Dermis blood vessel endothelial cell (primary cell): ENCODE results near the gene ASB14. TPM values are rescaled to one million over a fixed set of nuclear protein-coding genes. Genes with fewer than 3 reads are reported as not detected.
A peak's percentile ranks its signal among the peaks of the same experiment; 100 is the strongest.
"Not testable (repeated sequence)": the region's sequence is repeated elsewhere in the genome, so short reads cannot be mapped to it uniquely, and the experiment has no call there.

Experiments used
- DNase-seq: peaks from one replicate; pipeline ENCODE4 v3.0.0; 2010
- total RNA-seq: library from RNA; depleted of rRNA; stranded (reverse); fragments of >200 nt; gene quantifications from 2 replicates; pipeline ENCODE4 v1.2.3, GENCODE V29; 2014

The ASB14 gene
- not detected in 2 replicates for total RNA-seq

- no peak for DNase-seq
Observed at GRCh38 chr3:57292159-57292896, at the start of gene ASB14. Gene ASB14 (minus strand): TSS chr3:57292685. CDS start chr3:57292033, 652 bp downstream.

- DNase-seq = not testable (repeated sequence)
Observed at GRCh38 chr3:57339071-57339642, 46.7 kb upstream of the ASB14 start.

DNA sequence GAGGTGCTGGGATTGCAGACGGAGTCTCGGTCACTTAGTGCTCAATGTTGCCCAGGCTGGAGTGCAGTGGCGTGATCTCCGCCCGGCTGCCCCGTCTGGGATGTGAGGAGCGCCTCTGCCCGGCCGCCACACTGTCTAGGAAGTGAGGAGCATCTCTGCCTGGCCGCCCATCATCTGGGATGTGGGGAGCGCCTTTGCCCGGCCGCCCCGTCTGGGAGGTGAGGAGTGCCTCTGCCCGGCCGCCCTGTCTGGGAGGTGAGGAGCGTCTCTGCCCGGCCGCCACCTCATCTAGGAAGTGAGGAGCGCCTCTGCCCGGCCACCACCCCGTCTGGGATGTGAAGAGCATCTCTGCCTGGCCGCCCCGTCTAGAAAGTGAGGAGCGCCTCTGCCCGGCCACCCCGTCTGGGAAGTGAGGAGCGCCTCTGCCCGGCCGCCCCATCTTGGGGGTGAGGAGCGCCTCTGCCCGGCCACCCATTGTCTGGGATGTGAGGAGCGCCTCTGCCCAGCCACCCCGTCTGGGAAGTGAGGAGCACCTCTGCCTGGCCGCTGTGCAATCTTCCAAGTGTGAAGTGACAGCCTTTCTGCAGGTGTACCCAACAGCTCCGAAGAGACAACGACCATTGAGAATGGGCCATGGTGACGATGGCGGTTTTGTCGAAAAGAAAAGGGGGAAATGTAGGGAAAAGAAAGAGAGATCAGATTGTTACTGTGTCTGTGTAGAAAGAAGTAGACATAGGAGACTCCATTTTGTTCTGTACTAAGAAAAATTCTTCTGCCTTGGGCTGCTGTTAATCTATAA, 46.0 kb upstream of the ASB14 start:
- not testable (repeated sequence) for DNase-seq

DNA sequence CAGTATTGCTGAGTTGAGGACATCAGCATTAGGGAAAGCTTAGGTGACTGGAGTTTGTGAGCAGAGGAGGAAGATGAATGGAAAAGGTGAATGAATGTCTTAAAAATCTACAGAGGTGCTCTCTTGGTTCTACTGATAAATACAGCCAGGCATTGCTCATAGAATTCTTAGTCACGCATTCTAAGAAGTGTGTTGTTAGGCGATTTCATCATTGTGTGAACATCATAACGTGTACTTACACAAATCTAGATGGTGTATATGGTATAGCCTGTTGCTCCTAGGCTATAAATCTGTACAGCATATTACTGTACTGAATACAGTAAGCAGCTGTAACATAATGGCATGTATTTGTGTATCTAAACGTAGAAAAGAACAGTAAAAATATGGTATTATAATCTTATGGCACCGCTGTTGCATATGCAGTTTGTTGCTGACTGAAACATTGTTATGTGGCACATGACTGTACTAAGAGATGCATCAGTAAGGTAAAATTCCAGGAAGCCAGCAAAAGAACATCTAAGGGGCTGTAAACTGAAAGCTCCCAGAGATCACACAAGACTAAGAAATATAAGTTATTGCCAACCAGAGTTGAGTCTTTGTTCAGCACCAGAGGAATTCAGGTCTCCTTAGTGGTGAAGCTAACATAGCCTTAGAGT, 42.9 kb upstream of the ASB14 start:
- no peak for DNase-seq

GRCh38 chr3:57331078-57331610, 38.7 kb upstream of the ASB14 start:
- no peak for DNase-seq

- DNase-seq = not testable (repeated sequence)
Observed at GRCh38 chr3:57326498-57326897, 34.0 kb upstream of the ASB14 start.

DNA sequence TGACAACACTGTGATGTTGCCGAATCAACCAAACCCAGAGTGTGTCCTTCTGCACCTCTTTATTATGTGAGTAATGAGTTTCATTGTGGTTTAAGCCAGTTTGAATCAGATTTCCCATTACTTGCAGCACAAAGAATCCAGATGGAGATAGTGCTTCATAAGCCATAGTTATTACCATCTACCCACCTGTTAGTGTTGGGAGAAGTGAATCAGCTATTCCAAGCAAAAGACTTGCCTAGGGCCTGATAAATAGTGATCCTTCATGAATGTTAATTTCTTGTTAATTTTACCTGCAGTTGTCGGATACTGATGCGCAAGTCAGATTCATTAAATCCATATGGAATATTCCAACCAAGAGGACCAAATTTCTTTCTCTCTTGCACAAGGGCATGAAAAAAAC, 21.7 kb upstream of the ASB14 start:
- DNase-seq = no peak

DNA sequence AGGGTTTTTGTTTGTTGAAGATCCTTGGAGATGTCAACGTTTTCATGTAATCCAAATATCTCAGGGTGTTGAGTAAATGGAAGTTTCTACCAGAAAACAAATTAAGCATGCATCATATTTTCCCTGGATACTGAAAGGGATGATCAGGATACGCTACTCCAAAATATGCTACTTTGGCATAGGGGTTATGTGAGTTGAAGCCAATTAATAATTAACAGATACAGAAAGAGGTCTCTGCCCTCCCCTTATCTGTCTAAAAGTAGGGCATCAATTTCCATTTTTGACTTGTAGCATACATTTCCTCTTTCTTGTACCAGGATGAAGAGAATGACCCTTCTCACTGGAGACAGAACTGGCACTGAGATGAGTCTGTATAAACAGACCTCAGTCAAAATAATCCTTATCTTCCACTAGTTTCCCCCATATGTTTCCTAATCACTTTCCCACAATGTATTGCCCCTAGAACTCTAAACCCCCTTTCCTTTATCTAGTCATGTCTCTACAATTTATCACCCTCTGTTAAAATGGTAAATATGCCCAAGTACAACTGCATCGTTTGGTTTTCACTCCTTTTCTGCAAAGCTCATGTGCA, 17.4 kb upstream of the ASB14 start:
- DNase-seq = no peak

- not testable (repeated sequence) for DNase-seq
Observed at GRCh38 chr3:57303520-57303919, 11.0 kb upstream of the ASB14 start.

DNA sequence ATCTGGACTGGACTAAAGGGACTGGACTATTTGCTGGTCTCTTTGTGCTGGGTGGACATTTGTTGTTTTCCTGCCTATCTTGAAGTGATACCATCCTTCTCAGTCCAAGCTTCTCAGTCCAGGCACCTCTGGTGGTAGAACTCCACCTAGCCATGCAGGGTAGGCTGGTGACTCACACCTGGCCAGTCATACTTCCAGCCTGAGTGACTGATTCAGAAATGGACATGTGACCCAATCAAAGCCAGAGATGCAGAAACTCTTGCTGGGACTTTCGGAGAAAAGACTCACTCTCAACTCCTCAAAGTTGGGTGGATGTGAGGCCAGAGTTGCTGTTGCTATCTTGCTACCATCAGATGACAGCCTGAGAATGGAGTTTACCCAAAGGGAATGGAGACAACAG, 5.6 kb upstream of the ASB14 start:
- peak; percentile 29 for DNase-seq

GRCh38 chr3:57292897-57293526, 527 bp upstream of the ASB14 start:
- DNase-seq = no peak

DNA sequence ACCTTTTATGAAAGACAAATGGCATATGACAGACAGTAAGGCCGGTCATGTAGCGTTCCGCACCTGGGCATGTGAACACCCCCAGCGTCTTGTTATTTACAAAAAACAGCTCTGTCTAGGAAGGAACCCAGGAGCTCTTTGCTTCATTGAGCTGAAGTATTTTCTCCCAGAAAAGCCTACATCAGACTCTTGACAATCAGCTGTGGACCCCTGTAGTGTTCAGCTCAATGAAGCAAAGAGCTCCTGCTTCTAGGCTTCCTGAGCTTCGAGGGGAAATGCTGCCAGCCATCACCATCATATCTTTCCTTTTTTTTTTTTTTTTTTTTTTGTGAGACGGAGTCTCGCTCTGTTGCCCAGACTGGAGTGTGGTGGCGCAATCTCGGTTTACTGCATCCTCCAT, 4.1 kb downstream of the ASB14 start:
- DNase-seq = no peak

- DNase-seq = no peak
Observed at GRCh38 chr3:57287205-57287604, 5.3 kb downstream of the ASB14 start.

GRCh38 chr3:57283334-57283733, 9.2 kb downstream of the ASB14 start:
- DNase-seq = no peak

- peak; percentile 28 for DNase-seq
Observed at GRCh38 chr3:57281715-57282114, 10.8 kb downstream of the ASB14 start.

GRCh38 chr3:57279685-57280084, 12.8 kb downstream of the ASB14 start:
- DNase-seq = no peak

GRCh38 chr3:57278237-57278636, 14.2 kb downstream of the ASB14 start:
- DNase-seq = peak; percentile 2

DNA sequence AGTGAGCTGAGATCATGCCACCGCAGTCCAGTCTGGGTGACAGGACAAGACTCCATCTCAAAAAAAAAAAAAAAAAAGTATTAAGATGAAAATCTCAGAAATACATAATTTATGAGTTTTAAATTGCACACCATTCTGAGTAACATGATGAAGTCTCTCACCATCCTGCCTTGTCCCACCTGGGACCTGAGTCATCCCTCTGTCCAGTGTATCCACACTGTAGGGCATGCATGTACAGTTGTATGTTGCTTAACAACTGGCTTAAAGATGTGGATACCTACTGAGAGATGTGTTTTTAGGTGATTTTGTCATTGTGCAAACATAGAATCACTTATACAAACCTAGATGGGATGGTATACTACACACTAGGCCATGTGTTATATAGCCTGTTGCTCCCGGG, 17.1 kb downstream of the ASB14 start:
- DNase-seq = no peak

DNA sequence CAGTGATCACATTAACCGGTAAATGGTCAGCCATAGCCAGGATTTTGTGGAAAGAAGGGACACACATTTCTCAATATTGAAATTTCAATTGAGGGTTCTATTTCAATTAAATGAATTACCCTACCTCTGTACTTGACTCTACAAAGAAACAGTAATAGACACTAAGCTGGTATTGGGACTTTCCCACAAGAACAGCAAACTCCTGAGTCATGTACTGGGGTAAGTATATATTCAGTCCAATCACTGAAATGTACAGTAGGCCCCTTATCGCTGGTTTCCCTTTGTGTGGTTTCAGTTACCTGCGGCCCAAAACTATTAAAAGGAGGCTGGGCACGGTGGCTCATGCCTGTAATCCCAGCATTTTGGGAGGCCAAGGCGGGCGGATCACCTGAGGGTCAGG, 17.6 kb downstream of the ASB14 start:
- DNase-seq = no peak

- DNase-seq = no peak
Observed at GRCh38 chr3:57268416-57268815, 24.1 kb downstream of the ASB14 start.

DNA sequence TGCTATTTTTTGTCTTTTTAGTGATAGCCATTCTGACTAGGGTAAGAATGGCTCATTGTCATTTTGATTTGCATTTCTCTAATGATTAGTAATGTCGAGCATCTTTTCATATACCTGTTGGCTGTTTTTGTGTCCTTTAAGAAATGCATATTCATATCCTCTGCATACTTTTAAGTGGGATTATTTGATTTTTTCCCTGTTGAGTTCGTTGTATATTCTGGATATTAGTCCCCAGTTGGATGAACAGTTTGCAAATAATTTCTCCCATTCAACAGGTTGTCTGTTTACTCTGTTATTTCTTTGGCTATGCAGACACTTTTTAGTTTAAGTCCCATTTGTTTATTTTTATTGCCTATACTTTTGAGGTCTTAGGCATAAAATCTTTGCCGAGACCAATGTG, 30.6 kb downstream of the ASB14 start:
- DNase-seq = no peak

- DNase-seq = no peak
Observed at GRCh38 chr3:57261119-57261518, 31.4 kb downstream of the ASB14 start.
